BJ (cell line): ENCODE data around the gene SPIRE2. TPM values are rescaled to one million over a fixed set of nuclear protein-coding genes. Genes with fewer than 3 reads are reported as not detected.
"Not testable (repeated sequence)": the region's sequence is repeated elsewhere in the genome, so short reads cannot be mapped to it uniquely, and the experiment has no call there.

ENCODE experiments used
- CTCF ChIA-PET: fragments of 350-600 bp; formaldehyde crosslinking; extraction: SDS; loops from one replicate; lab custom pipeline; 2021; ENCODE audit warnings: antibody characterized with exemption, inconsistent platforms; lab: Yijun Ruan, JAX
- POLR2A ChIA-PET: fragments of 300-600 bp; sonication (Branson Sonifier 250); formaldehyde crosslinking; extraction: SDS; loops from one replicate; lab custom pipeline; 2021; ENCODE audit warnings: antibody characterized with exemption; lab: Charles Lee
- DNase-seq: peaks from one replicate; pipeline ENCODE4 v3.0.0-alpha.2; 2011; ENCODE audit warnings: low read depth
- H3K27me3 ChIP-seq: 2 replicates; pipeline ENCODE4 v1.6.0; 2011; ENCODE audit warnings: low read length; ENCODE audit not compliant: control insufficient read depth, insufficient read depth
- H3K36me3 ChIP-seq: 2 replicates; pipeline ENCODE4 v1.5.1; 2011; ENCODE audit warnings: low read length; ENCODE audit not compliant: control insufficient read depth, insufficient read depth
- H3K4me3 ChIP-seq: 2 replicates; pipeline ENCODE4 v1.5.1; 2011; ENCODE audit warnings: low read depth, mild to moderate bottlenecking, control low read depth, low read length
- CTCF ChIP-seq: IDR thresholded peaks from 2 replicates; pipeline ENCODE4 v1.5.1; 2011; ENCODE audit warnings: low read depth, mild to moderate bottlenecking, control low read depth, inconsistent platforms, low read length, moderate library complexity; ENCODE audit not compliant: insufficient read depth
- polyA plus RNA-seq: library from polyadenylated mRNA; depleted of rRNA; stranded (reverse); fragments of >200 nt; gene quantifications from 2 replicates; pipeline ENCODE4 v1.2.3, GENCODE V29; 2011

SPIRE2 gene
- polyA plus RNA-seq, 1 experiment = 2.3 TPM

- TF ChIP-seq CTCF = no peak
- H3K27me3 ChIP-seq = no peaks in the 10 kb centered on the region
- H3K4me3 ChIP-seq = no peak overlapping the region
- CTCF ChIA-PET = interaction anchor here (1.7 kb wide), 1 partner anchor 63 kb away, joined by 5 read pairs; no protein-coding TSS in a partner anchor
- H3K36me3 ChIP-seq = peaks cover 1% of the 10 kb centered on the region
- no peak for DNase-seq
- POLR2A ChIA-PET = no interaction called here
Measured at GRCh38 chr16:89798126-89798525, 30.1 kb upstream of the SPIRE2 start.

- peaks cover 1% of the 10 kb centered on the region for H3K36me3 ChIP-seq
- H3K4me3 ChIP-seq = no peak overlapping the region
- TF ChIP-seq CTCF = no peak
- no peak for DNase-seq
- ChIA-PET POLR2A (no interaction called here), CTCF (interaction anchor here (1.7 kb wide), 1 partner anchor 62 kb away, joined by 5 read pairs; no protein-coding TSS in a partner anchor)
- H3K27me3 ChIP-seq = no peaks in the 10 kb centered on the region
Measured at GRCh38 chr16:89798832-89799370, 29.4 kb upstream of the SPIRE2 start.

- no peak for DNase-seq
- H3K36me3 ChIP-seq = peaks cover 1% of the 10 kb centered on the region; the same call in 1 of the 2 replicates
Measured at GRCh38 chr16:89801800-89802199, 26.5 kb upstream of the SPIRE2 start.

GRCh38 chr16:89805136-89805905, 23.0 kb upstream of the SPIRE2 start:
- ChIA-PET POLR2A (no interaction called here), CTCF (interaction anchor here (0.5 to 2.4 kb wide), 4 partner anchors 36 to 99 kb away, joined by 3 to 9 read pairs (median 3); no protein-coding TSS in a partner anchor)
- peak; percentile 75 for DNase-seq
- Histone ChIP-seq H3K27me3 (no peaks in the 10 kb centered on the region), H3K4me3 (no peak overlapping the region), H3K36me3 (no peaks in the 10 kb centered on the region; the same call in 1 of the 2 replicates)
- TF ChIP-seq CTCF = no peak

More at GRCh38 chr16:89801800-89802199, 26.5 kb upstream of the SPIRE2 start:
- ChIA-PET POLR2A (no interaction called here), CTCF (interaction anchor here (1.1 to 2.3 kb wide), 4 partner anchors 8 to 102 kb away, joined by 3 to 7 read pairs (median 5); no protein-coding TSS in a partner anchor)
- H3K4me3 ChIP-seq = no peak overlapping the region
- TF ChIP-seq CTCF = no peak
- no peaks in the 10 kb centered on the region for H3K27me3 ChIP-seq

GRCh38 chr16:89806589-89807193, 21.6 kb upstream of the SPIRE2 start:
- H3K4me3 ChIP-seq, H3K27me3 ChIP-seq, CTCF ChIA-PET, POLR2A ChIA-PET, H3K36me3 ChIP-seq, DNase-seq: not testable (repeated sequence)
